Large intestine (tissue), 3 donors: ENCODE results near the gene KIF17. TPM values are rescaled to one million over a fixed set of nuclear protein-coding genes. Genes with fewer than 3 reads are reported as not detected.
A peak's percentile ranks its signal among the peaks of the same experiment; 100 is the strongest.

ENCODE experiments used
- DNase-seq, 2 donors: peaks; one replicate each; pipeline versions ENCODE4 v3.0.0 to v3.0.0-alpha.2; 2013
- H3K27ac ChIP-seq: one replicate; pipeline ENCODE4 v1.5.1; 2013; ENCODE audit warnings: low read length
- H3K27me3 ChIP-seq: 2 replicates; pipeline ENCODE4 v1.6.1; 2013; ENCODE audit warnings: low read length; ENCODE audit not compliant: control insufficient read depth, insufficient read depth
- H3K36me3 ChIP-seq: 2 replicates; pipeline ENCODE4 v1.6.1; 2013; ENCODE audit warnings: low read length; ENCODE audit not compliant: control insufficient read depth, insufficient read depth
- H3K4me1 ChIP-seq: one replicate; pipeline ENCODE4 v1.6.1; 2013; ENCODE audit warnings: low read length; ENCODE audit not compliant: control insufficient read depth, insufficient read depth
- H3K4me3 ChIP-seq: one replicate; pipeline ENCODE4 v1.5.1; 2013; ENCODE audit warnings: low read length
- H3K9me3 ChIP-seq: one replicate; pipeline ENCODE4 v1.6.1; 2013; ENCODE audit warnings: mild to moderate bottlenecking, low read depth, low read length, moderate library complexity; ENCODE audit not compliant: control insufficient read depth
- WGBS: methylation state at CpG from one replicate; pipeline ENCODE4 v1.1.5; 2013; ENCODE audit warnings: low lambda C conversion rate; ENCODE audit not compliant: insufficient coverage; 5-methylcytosine and 5-hydroxymethylcytosine counted together
- polyA plus RNA-seq: library from polyadenylated mRNA; unstranded; fragments of 120-200 nt; gene quantifications from one replicate; pipeline ENCODE4 v1.2.1, GENCODE V29; 2013

KIF17 gene
- polyA plus RNA-seq, 1 donor: 1.2 TPM

GRCh38 chr1:20700636-20701215 lies 17.1 kb downstream of the KIF17 start:
- peaks cover 8% of the 10 kb centered on the region for H3K4me1 ChIP-seq
- WGBS: no CpG with 5 or more reads among the region's 17 CpGs
- H3K27ac ChIP-seq: no peak overlapping the region
- no peaks in the 10 kb centered on the region for H3K9me3 ChIP-seq
- H3K36me3 ChIP-seq: no peaks in the 10 kb centered on the region
- H3K4me3 ChIP-seq: no peak overlapping the region
- DNase-seq: no peak
- no peaks in the 10 kb centered on the region for H3K27me3 ChIP-seq

- Histone ChIP-seq H3K4me1 (peaks cover 8% of the 10 kb centered on the region), H3K27ac (no peak overlapping the region), H3K27me3 (no peaks in the 10 kb centered on the region), H3K4me3 (no peak overlapping the region), H3K36me3 (no peaks in the 10 kb centered on the region), H3K9me3 (no peaks in the 10 kb centered on the region)
- WGBS: no CpG with 5 or more reads among the region's 9 CpGs
- no peak for DNase-seq
Observed at GRCh38 chr1:20699558-20699957, 18.2 kb downstream of the KIF17 start.

GRCh38 chr1:20698195-20698910 lies 19.5 kb downstream of the KIF17 start:
- H3K36me3 ChIP-seq: no peaks in the 10 kb centered on the region
- H3K9me3 ChIP-seq: no peaks in the 10 kb centered on the region
- no peaks in the 10 kb centered on the region for H3K27me3 ChIP-seq
- no peak overlapping the region for H3K4me3 ChIP-seq
- no peak for DNase-seq
- H3K4me1 ChIP-seq: peaks cover 8% of the 10 kb centered on the region
- H3K27ac ChIP-seq: no peak overlapping the region
- WGBS: 40% methylated on average over 1 of the region's 18 CpGs

- Histone ChIP-seq H3K27me3 (no peaks in the 10 kb centered on the region), H3K27ac (no peak overlapping the region), H3K9me3 (no peaks in the 10 kb centered on the region), H3K36me3 (no peaks in the 10 kb centered on the region), H3K4me3 (no peak overlapping the region), H3K4me1 (peaks cover 8% of the 10 kb centered on the region)
- no CpG with 5 or more reads among the region's 12 CpGs for WGBS
- no peak for DNase-seq
Observed at GRCh38 chr1:20697563-20697962, 20.2 kb downstream of the KIF17 start.

- Histone ChIP-seq H3K4me3 (peak overlapping the region; percentile 58), H3K9me3 (peaks cover 3% of the 10 kb centered on the region), H3K27ac (peak overlapping the region; percentile 44), H3K27me3 (no peaks in the 10 kb centered on the region), H3K4me1 (peaks cover 5% of the 10 kb centered on the region), H3K36me3 (no peaks in the 10 kb centered on the region)
- peak; percentile 75 to 85 for DNase-seq
- WGBS: no CpG with 5 or more reads among the region's 46 CpGs
Observed at GRCh38 chr1:20696397-20697333, 21.1 kb downstream of the KIF17 start.

- no peak overlapping the region for H3K27ac ChIP-seq
- H3K4me3 ChIP-seq: no peak overlapping the region
- no CpG with 5 or more reads among the region's 10 CpGs for WGBS
Observed at GRCh38 chr1:20695515-20695914, 22.3 kb downstream of the KIF17 start.

GRCh38 chr1:20693623-20694022 lies 24.2 kb downstream of the KIF17 start:
- WGBS: no CpG with 5 or more reads among the region's 2 CpGs
- peaks cover 4% of the 10 kb centered on the region for H3K4me1 ChIP-seq
- no peak for DNase-seq
- no peak overlapping the region for H3K27ac ChIP-seq
- H3K27me3 ChIP-seq: no peaks in the 10 kb centered on the region
- no peaks in the 10 kb centered on the region for H3K36me3 ChIP-seq
- peaks cover 3% of the 10 kb centered on the region for H3K9me3 ChIP-seq
- H3K4me3 ChIP-seq: no peak overlapping the region

More at GRCh38 chr1:20695515-20695914, 22.3 kb downstream of the KIF17 start:
- DNase-seq: no peak
- H3K9me3 ChIP-seq: peaks cover 3% of the 10 kb centered on the region
- no peaks in the 10 kb centered on the region for H3K36me3 ChIP-seq
- H3K4me1 ChIP-seq: peaks cover 4% of the 10 kb centered on the region
- H3K27me3 ChIP-seq: no peaks in the 10 kb centered on the region

GRCh38 chr1:20691872-20692271 lies 25.9 kb downstream of the KIF17 start:
- no peak for DNase-seq
- Histone ChIP-seq H3K4me3 (no peak overlapping the region), H3K4me1 (peaks cover under 1% of the 10 kb centered on the region), H3K36me3 (no peaks in the 10 kb centered on the region), H3K27ac (no peak overlapping the region), H3K27me3 (no peaks in the 10 kb centered on the region), H3K9me3 (peaks cover 3% of the 10 kb centered on the region)
- WGBS: 83% methylated on average over 1 of the region's 1 CpG

GRCh38 chr1:20689645-20690056 lies 28.2 kb downstream of the KIF17 start:
- Histone ChIP-seq H3K36me3 (no peaks in the 10 kb centered on the region), H3K4me3 (no peak overlapping the region), H3K9me3 (peaks cover 3% of the 10 kb centered on the region), H3K4me1 (no peaks in the 10 kb centered on the region), H3K27ac (no peak overlapping the region), H3K27me3 (no peaks in the 10 kb centered on the region)
- WGBS: no CpG with 5 or more reads among the region's 3 CpGs
- no peak for DNase-seq
